Esophagus squamous epithelium (tissue), 4 donors: ENCODE results near the gene ZBTB43.

Experiments used
- CTCF ChIP-seq, 6 experiments: fragments of 450-650 bp in 4 of 6; fragments of 200-600 bp in 2 of 6; sonication (generic) in 2 of 6; IDR thresholded peaks; one replicate each; pipeline ENCODE4 v1.5.1; 2016 to 2019; ENCODE audit warnings: antibody characterized with exemption in 6 of 6, mild to moderate bottlenecking in 4 of 6, moderate library complexity in 4 of 6
- POLR2A ChIP-seq, 4 donors: fragments of 450-650 bp; IDR thresholded peaks; one replicate each; pipeline ENCODE4 v1.6.1; 2017; ENCODE audit warnings: antibody characterized with exemption in 4 of 4, mild to moderate bottlenecking in 4 of 4, moderate library complexity in 3 of 4

DNA sequence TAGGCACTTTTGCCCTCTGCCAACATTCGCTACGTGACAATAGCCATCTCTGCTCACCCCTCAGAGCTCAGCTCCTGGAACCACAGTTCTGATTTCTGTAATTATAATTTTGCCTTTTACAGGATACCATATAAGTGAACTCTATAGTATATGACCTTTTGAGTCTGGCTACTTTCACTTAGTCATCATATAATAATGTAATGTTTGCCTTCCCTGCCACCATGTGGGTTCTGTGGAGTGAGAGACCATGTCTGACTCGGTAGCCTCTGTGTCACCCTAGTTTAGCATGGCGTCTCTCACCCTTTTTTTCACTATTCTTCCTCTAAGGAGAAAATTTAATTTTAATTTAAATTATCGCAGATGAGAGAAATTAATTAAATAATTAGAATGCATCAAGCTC, 28.9 kb upstream of the ZBTB43 start:
- no peak for TF ChIP-seq CTCF (IDR thresholded peaks at IDR 0.05)
- TF ChIP-seq POLR2A (IDR thresholded peaks at IDR 0.05) = no peak
